HG03378 (cell line): ENCODE measurements around the gene KRT6A.

Source experiments
- ATAC-seq: cut with Tn5 transposase; IDR thresholded peaks from one replicate; pipeline ENCODE4 v1.9.1; 2021; ENCODE audit warnings: mild to moderate bottlenecking, moderate library complexity; ENCODE audit not compliant: unreplicated experiment

Gene KRT6A

DNA sequence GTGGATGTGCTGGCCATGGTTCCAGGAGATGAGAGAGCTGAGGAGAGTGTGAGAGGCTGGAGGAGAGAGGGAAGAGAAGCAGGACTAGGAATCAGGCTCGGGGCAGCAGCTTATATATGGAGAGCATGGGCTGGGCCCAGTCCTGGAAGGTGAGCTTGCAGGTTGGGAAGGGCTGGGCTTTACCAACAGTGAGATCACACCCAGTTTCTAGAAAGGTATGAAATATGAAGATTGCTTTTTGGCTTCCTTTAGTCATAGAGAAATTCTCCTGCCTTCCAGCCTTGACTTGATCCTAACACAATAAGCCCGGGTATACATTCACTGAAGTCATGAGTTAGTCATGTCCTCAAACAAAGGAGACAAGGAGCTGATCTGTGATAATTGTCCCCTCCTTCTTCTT, at the start of gene KRT6A:
KRT6A (minus strand) TSS at position 86 of the 400 bp plus-strand sequence; CDS start at position 17, 69 bp downstream.
- no peak for ATAC-seq

DNA sequence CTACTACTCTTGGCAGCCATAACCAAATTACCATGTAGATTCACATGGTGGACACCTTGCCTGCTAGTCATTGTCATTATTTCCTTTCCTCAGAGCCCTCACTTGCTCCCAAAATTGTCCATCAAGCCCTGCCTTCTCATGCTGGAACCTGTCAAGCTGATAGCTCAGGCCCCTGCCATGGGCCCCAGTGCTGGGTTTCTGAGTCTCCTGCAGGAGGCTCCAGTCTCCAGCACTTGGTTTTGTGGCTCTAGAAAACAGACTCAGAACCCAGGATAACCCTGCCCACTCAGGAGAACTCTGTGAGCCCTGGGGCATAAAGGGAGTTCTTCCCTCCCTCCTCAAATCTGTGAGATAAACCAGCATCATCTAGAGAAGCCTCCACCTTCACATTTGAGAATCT, 49.1 kb upstream of the KRT6A start:
- no peak for ATAC-seq

DNA sequence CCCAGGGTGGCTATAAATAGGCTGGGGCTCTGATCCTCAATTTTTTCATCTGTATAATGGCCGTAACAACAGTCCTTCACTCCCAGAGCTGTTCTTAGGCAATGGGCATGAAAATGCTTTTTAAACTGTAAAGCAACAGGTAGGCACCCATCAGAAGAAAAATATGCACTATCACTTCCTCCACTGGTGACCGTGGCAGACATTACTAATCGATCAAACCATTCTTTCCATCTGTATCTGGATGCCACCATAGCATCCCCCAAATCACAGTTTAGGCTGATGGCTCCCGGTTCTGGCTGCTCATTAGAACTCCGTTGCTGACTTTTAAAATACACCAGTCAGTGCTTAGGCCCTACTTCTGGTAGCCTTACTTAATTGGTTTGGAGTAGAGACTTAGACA, 48.7 kb upstream of the KRT6A start:
- ATAC-seq = no peak

- ATAC-seq = no peak
Measured at GRCh38 chr12:52540531-52540930, 47.5 kb upstream of the KRT6A start.

- no peak for ATAC-seq
Measured at GRCh38 chr12:52539821-52540173, 46.7 kb upstream of the KRT6A start.

- no peak for ATAC-seq
Measured at GRCh38 chr12:52539083-52539820, 46.2 kb upstream of the KRT6A start.

DNA sequence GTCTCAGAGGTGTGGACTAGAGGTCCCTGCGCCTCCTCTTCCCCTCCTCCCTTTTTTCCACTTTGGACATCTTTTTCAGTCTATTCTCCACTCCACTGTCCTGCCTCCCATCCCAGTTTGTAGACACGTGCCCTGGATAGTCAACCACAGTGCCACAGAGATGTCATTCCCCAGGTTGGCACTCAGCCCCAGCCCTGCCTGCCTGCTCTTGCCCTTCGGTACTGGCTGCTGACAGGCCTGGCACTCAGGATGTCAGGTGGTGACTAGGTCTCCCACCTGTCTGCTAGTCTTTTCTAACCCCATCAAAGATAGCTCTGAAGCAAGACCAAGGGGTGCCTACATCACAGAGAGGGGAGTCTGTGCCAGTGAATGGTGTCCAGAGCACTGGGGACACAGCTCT, 44.0 kb upstream of the KRT6A start:
- ATAC-seq = no peak

- ATAC-seq = no peak
Measured at GRCh38 chr12:52535574-52535973, 42.5 kb upstream of the KRT6A start.

DNA sequence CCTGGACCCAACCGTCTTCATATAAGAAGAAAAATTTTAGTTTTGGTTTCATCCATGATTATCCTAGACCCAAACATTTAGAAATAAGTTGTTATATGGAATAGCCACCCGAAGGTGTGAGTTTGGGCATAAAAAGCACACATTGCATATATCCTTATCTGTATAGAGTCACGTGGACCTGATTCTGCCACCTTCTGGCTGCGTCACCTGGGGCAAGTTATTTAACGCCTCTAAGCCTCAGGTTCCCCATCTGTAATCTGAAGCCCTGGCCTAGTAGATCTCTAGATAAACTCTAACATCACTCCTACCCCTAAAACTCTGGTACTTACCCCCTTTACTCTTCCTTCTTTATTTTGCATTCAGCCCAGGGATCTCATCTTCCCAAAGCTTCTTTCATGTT, 41.4 kb upstream of the KRT6A start:
- ATAC-seq = no peak

- no peak for ATAC-seq
Measured at GRCh38 chr12:52533686-52534470, 40.8 kb upstream of the KRT6A start.

DNA sequence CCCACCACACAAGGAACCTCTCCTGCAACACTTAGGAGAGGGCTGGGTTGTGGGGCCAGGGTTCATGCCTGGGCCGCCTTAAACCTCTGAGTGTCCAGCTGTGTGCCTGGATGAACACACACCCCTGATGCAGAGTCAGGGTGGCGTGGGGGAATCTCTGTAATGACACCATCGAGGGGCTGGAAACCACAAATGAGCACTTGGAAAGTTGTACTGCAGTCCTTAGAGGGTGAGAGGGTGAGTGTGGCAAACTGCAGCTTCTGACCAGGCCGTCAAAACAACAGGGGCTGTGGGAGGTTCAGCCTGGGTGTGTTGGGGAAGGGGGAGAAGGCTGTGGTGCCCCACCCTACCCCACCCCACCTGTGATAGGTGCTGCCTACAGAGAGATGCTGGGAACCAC, 39.6 kb upstream of the KRT6A start:
- ATAC-seq = no peak

DNA sequence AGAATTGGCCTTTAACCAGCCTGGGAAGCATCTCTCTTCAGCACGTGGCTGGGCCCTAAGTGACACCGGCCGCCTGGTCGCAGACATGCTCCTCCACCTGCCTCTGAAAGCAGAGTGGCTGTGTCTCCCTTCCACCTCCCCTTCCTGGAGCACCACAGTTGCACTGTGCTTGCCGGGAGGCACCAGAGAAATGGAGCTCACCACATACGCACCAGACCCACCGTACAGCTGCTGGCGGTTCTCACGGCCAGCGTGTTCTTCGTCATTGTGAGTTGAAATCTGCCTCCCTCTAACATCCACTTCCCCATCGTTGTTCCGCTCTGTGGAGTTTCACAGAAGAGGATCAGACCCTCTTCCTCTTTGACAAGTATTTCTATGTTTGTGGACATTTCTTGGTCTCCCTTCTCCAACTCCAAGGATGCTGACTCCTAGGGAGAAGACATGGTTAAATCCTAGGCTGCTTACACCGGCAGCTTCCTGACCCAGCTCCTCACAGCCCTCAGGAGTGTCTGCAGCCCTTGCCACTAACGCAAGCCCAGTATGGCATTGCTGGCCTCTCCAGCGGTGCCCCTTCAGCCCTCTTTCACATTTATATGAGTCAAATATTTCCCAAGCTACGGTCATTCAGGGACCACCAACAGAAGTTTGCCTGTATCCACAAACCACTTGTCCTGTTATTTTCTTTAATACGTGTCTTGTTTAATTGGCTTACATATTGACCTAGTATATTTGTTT, 38.7 kb upstream of the KRT6A start:
- no peak for ATAC-seq

GRCh38 chr12:52530905-52531304, 37.8 kb upstream of the KRT6A start:
- ATAC-seq = no peak

DNA sequence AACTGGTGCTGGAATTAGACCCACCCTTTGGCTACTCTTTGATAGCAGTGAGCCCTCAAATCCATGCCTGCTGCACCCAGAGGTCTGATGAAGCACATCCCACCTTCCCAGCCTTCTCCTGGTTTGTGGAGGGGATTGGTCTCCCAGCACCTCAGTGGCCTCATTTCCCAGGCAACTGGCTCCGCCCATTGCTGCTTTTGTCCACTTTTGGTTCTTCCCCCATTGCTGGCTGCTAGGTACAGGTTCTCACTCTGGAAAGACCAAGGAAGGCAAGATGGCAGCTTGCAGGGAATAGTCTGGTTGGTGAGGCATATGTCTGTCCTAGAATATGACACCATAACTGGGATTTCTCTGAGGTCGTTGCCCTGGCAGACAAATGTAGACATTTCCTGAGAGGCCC, 37.3 kb upstream of the KRT6A start:
- ATAC-seq = no peak

DNA sequence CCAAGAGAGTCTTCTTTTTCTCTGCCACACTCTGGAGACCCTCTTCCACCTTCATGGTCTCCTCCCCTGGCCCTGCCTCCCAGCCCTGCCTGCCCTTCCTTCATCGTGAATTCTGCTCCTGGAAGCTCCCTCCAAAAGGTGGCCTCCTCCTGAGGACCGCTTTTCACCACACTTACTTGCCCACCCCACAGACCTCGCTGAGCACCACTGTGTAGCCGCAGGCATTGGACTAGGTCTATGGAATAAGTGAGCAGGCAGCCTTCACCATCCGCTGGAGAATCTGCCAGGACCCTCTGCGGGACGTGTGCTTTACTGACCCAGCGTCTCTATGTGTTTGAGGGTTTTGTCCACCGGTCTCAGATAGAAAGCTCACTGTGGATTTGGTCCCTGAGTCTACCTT, 36.8 kb upstream of the KRT6A start:
- ATAC-seq = no peak

GRCh38 chr12:52529417-52529816, 36.4 kb upstream of the KRT6A start:
- ATAC-seq = no peak

DNA sequence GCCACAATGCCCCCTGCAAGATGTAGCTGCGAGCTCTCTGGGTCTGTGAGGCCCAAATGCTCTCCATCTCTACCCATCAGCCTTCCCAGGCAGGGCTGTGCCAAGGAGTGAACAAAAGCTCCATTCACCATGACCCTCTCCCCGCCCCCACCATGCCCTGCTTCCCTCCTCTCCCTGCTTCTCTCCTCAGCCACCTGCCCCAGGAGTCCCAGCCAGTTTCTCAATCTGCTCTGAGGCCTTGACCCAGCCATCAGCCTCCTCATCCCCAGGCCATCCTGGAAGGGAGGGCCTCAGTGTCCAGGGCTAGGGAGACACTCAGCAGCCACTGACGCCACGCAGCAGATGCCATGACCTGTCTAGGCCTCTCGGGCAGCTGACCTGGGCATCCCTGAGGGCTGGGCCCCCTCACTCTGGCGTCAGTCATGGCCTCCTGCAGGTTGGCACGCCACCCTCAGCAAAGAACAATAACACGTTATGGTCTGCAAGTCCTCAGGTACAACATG, 35.6 kb upstream of the KRT6A start:
- no peak for ATAC-seq

GRCh38 chr12:52527121-52527800, 34.2 kb upstream of the KRT6A start:
- no peak for ATAC-seq

DNA sequence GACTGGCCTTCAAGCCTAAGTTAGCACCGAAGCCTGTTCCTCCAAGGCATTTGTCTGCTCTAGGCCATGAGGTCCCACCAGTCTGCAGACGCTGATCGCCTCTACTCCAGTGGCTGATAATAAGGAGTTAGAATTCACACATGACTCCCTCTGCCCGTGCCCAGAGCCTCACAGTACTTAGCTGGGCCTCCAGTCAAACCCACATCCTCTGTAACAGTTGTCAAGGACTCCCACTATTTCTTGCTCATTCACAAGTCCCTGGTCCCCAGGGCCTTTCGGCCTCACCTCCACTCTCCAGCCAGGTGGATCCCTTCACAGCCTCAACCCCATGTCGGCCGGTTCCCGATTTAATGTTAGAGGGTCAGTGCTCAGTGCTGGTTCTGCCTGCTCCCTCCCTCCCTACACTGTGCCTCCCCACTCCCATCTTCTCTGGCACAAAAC, 33.5 kb upstream of the KRT6A start:
- no peak for ATAC-seq

GRCh38 chr12:52525661-52526499, 32.8 kb upstream of the KRT6A start:
- no peak for ATAC-seq
